Measurements from ENCODE around the gene ATR.
"Not testable (repeated sequence)": the region's sequence is repeated elsewhere in the genome, so short reads cannot be mapped to it uniquely, and the experiment has no call there.

ATR gene

DNA sequence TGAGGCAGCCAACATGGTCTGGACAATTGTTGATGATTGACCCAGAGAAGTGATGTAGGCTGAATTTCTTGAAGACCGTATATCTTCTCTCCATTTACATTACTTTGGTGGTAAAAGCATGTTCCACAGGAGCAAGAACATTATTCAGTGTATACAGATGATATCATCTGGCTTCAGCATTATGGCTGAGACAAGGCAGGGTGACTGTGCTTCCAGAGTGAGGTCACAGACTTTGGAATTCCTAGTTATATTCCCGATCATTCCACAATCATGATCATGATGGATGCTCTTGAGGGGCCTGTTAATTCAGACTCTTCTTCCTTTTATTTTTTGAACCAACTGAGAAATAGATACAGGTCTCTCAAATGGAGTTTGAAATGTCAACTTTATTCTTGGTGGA, 36.6 kb upstream of the ATR start:
- TF ChIP-seq CTCF (conservative IDR thresholded peaks at IDR 0.05), result no peak
- H3K27ac ChIP-seq, result no peak overlapping the region

GRCh38 chr3:142614059-142614626, 35.6 kb upstream of the ATR start:
- peak overlapping the region; percentile 39; the same call in 1 of the 2 replicates for H3K27ac ChIP-seq
- no peak for TF ChIP-seq CTCF (conservative IDR thresholded peaks at IDR 0.05)

- H3K27ac ChIP-seq, result peak overlapping the region; percentile 39
Measured at GRCh38 chr3:142613491-142613890, 35.0 kb upstream of the ATR start.

GRCh38 chr3:142611206-142611605, 32.7 kb upstream of the ATR start:
- no peak overlapping the region for H3K27ac ChIP-seq
- TF ChIP-seq CTCF (conservative IDR thresholded peaks at IDR 0.05), result no peak

More at GRCh38 chr3:142613491-142613890, 35.0 kb upstream of the ATR start:
- no peak for TF ChIP-seq CTCF (conservative IDR thresholded peaks at IDR 0.05)

- TF ChIP-seq CTCF (conservative IDR thresholded peaks at IDR 0.05), result no peak
Measured at GRCh38 chr3:142609136-142609535, 30.6 kb upstream of the ATR start.

DNA sequence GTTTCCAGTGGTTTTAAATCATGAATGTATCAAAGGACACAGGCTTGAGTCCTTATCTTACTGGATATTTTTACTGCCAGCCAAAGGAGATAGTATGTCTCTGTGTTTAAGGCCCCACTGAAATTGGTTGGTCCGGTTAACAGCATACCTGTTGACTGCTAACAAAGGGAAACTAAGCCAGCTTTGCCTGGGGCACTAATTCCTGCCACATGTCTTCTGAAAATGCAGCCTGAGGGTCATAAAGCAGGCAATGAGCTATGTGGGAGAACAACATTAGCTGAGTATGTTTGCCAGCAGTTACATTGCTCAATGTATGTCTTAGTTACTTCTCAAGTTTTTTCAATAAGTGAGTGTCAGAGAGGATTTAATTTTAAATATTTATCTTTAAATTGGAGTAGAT, 30.1 kb upstream of the ATR start:
- H3K27ac ChIP-seq, result no peak overlapping the region
- no peak for TF ChIP-seq CTCF (conservative IDR thresholded peaks at IDR 0.05)

More at GRCh38 chr3:142609136-142609535, 30.6 kb upstream of the ATR start:
- no peak overlapping the region for H3K27ac ChIP-seq

DNA sequence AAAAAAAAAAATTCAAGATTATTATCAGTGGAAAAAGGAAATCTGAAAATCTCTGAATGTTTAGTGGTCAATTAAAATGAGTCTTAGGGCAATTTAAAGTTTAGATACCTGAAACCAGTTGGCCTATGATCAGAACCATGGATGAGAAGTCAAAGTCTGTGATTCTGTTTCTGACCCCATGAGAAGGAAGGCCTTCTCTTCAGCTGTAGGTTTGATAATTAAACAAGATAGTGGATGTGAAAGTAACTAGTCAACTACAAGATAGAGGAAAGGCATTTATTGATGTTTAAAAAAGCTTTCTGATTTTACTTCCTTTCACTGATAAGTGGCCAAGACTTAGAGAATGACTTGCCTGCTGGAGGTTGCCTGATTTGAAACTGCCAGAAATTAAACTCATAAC, 26.4 kb upstream of the ATR start:
- no peak overlapping the region for H3K27ac ChIP-seq
- TF ChIP-seq CTCF (conservative IDR thresholded peaks at IDR 0.05), result no peak

- H3K27ac ChIP-seq, result not testable (repeated sequence)
Measured at GRCh38 chr3:142603386-142603705, 24.8 kb upstream of the ATR start.

Measured in VCaP (cell line).